HEK293 (cell line): ENCODE results near the gene REG3G.

Experiments
- CTCF ChIA-PET: fragments of 350-600 bp; formaldehyde crosslinking; extraction: SDS; loops from one replicate; lab custom pipeline; 2021; ENCODE audit warnings: antibody characterized with exemption; lab: Yijun Ruan, JAX
- POLR2A ChIA-PET: fragments of 300-600 bp; formaldehyde crosslinking; extraction: SDS; loops from one replicate; lab custom pipeline; 2020; ENCODE audit warnings: antibody characterized with exemption, inconsistent platforms; lab: Yijun Ruan, JAX
- H3K27ac ChIP-seq: fragments of 200-500 bp; sonication (Bioruptor generic); 2 replicates; pipeline ENCODE4 v1.5.1; 2014; ENCODE audit warnings: low read depth, low read length, control low read depth, inconsistent platforms; ENCODE audit errors: extremely low read depth
- H3K36me3 ChIP-seq, 2 experiments: fragments of 200-500 bp in 1 of 2; sonication (Bioruptor generic) in 1 of 2; 1 replicate in 1 of 2; 2 replicates in 1 of 2; pipeline ENCODE4 v1.5.1; 2014 to 2017; ENCODE audit warnings: inconsistent platforms in 2 of 2, low read length in 2 of 2; ENCODE audit not compliant: control insufficient read depth in 2 of 2, insufficient read depth in 1 of 2
- H3K4me1 ChIP-seq: fragments of 200-500 bp; sonication (Bioruptor generic); 2 replicates; pipeline ENCODE4 v1.5.1; 2014; ENCODE audit warnings: mild to moderate bottlenecking, low read length, inconsistent platforms; ENCODE audit not compliant: control insufficient read depth, insufficient read depth
- H3K4me3 ChIP-seq: 2 replicates; pipeline ENCODE4 v1.5.1; 2011; ENCODE audit warnings: low read depth, mild to moderate bottlenecking, control low read depth, low read length, moderate library complexity
- H3K9me3 ChIP-seq: fragments of 200-500 bp; sonication (Bioruptor generic); 2 replicates; pipeline ENCODE4 v1.5.1; 2014; ENCODE audit warnings: low read depth, low read length, inconsistent platforms; ENCODE audit not compliant: control insufficient read depth, insufficient read depth
- GLI4 ChIP-seq: fragments of 450-650 bp; formaldehyde crosslinking; IDR thresholded peaks from 2 replicates; pipeline ENCODE4 v1.5.1; 2016; ENCODE audit warnings: missing biosample characterization, missing genetic modification characterization
- GLIS1 ChIP-seq: fragments of 450-650 bp; formaldehyde crosslinking; IDR thresholded peaks from 2 replicates; pipeline ENCODE4 v1.5.1; 2016; ENCODE audit warnings: missing biosample characterization, missing genetic modification characterization
- MYNN ChIP-seq: fragments of 450-650 bp; formaldehyde crosslinking; IDR thresholded peaks from 2 replicates; pipeline ENCODE4 v1.5.1; 2016; ENCODE audit warnings: missing biosample characterization, missing genetic modification characterization, borderline replicate concordance
- MZF1 ChIP-seq: fragments of 450-650 bp; formaldehyde crosslinking; IDR thresholded peaks from 2 replicates; pipeline ENCODE4 v1.5.1; 2017; ENCODE audit warnings: missing biosample characterization, missing genetic modification characterization, borderline replicate concordance
- RBAK ChIP-seq: fragments of 450-650 bp; formaldehyde crosslinking; IDR thresholded peaks from 2 replicates; pipeline ENCODE4 v1.5.1; 2016; ENCODE audit warnings: missing biosample characterization, missing genetic modification characterization
- SP3 ChIP-seq: fragments of 450-650 bp; formaldehyde crosslinking; IDR thresholded peaks from 2 replicates; pipeline ENCODE4 v1.5.1; 2016; ENCODE audit warnings: missing biosample characterization, missing genetic modification characterization
- SP7 ChIP-seq: fragments of 450-650 bp; formaldehyde crosslinking; IDR thresholded peaks from 2 replicates; pipeline ENCODE4 v1.5.1; 2016; ENCODE audit warnings: missing biosample characterization, missing genetic modification characterization
- ZEB2 ChIP-seq: fragments of 450-650 bp; formaldehyde crosslinking; IDR thresholded peaks from 2 replicates; pipeline ENCODE4 v1.5.1; 2016; ENCODE audit warnings: missing biosample characterization, missing genetic modification characterization
- ZNF19 ChIP-seq: fragments of 450-650 bp; formaldehyde crosslinking; IDR thresholded peaks from 2 replicates; pipeline ENCODE4; 2016; ENCODE audit warnings: missing biosample characterization, missing genetic modification characterization, low read depth
- ZNF416 ChIP-seq: fragments of 450-650 bp; formaldehyde crosslinking; IDR thresholded peaks from 2 replicates; pipeline ENCODE4 v1.5.1; 2016; ENCODE audit warnings: missing biosample characterization, missing genetic modification characterization
- ZNF433 ChIP-seq: fragments of 450-650 bp; formaldehyde crosslinking; IDR thresholded peaks from 2 replicates; pipeline ENCODE4 v1.5.1; 2016; ENCODE audit warnings: missing biosample characterization, missing genetic modification characterization, low read depth
- ZNF529 ChIP-seq: fragments of 450-650 bp; formaldehyde crosslinking; IDR thresholded peaks from 2 replicates; pipeline ENCODE4 v1.5.1; 2017; ENCODE audit warnings: missing genetic modification characterization, missing biosample characterization; ENCODE audit not compliant: insufficient replicate concordance
- ZNF571 ChIP-seq: fragments of 450-650 bp; formaldehyde crosslinking; IDR thresholded peaks from 2 replicates; pipeline ENCODE4 v1.5.0; 2017; ENCODE audit warnings: missing biosample characterization, missing genetic modification characterization
- ZNF626 ChIP-seq: fragments of 450-650 bp; sonication (Bioruptor Pico); formaldehyde crosslinking; IDR thresholded peaks from 2 replicates; pipeline ENCODE4 v1.5.1; 2018; ENCODE audit warnings: missing biosample characterization, missing genetic modification characterization, inconsistent platforms
- ZNF670 ChIP-seq: fragments of 450-650 bp; formaldehyde crosslinking; IDR thresholded peaks from 2 replicates; pipeline ENCODE4 v1.5.1; 2016; ENCODE audit warnings: missing biosample characterization, missing genetic modification characterization, low read depth
- TF ChIP-seq, protein P1 (sequence below): fragments of 450-650 bp; formaldehyde crosslinking; IDR thresholded peaks from 2 replicates; pipeline ENCODE4 v1.5.1; 2016; ENCODE audit warnings: missing biosample characterization, missing genetic modification characterization, low read depth
- TF ChIP-seq, protein P2 (sequence below): fragments of 450-650 bp; formaldehyde crosslinking; IDR thresholded peaks from 2 replicates; pipeline ENCODE4 v1.5.1; 2016; ENCODE audit warnings: missing biosample characterization, missing genetic modification characterization, borderline replicate concordance
- TF ChIP-seq, protein P3 (sequence below): fragments of 450-650 bp; formaldehyde crosslinking; IDR thresholded peaks from 2 replicates; pipeline ENCODE4 v1.5.1; 2016; ENCODE audit warnings: missing biosample characterization, missing genetic modification characterization
- TF ChIP-seq, protein P4 (sequence below): fragments of 450-650 bp; formaldehyde crosslinking; IDR thresholded peaks from 2 replicates; pipeline ENCODE4 v1.5.1; 2016; ENCODE audit warnings: missing biosample characterization, missing genetic modification characterization
- TF ChIP-seq, protein P5 (sequence below): fragments of 450-650 bp; formaldehyde crosslinking; IDR thresholded peaks from 2 replicates; pipeline ENCODE4; 2016; ENCODE audit warnings: missing biosample characterization, missing genetic modification characterization

REG3G gene

DNA sequence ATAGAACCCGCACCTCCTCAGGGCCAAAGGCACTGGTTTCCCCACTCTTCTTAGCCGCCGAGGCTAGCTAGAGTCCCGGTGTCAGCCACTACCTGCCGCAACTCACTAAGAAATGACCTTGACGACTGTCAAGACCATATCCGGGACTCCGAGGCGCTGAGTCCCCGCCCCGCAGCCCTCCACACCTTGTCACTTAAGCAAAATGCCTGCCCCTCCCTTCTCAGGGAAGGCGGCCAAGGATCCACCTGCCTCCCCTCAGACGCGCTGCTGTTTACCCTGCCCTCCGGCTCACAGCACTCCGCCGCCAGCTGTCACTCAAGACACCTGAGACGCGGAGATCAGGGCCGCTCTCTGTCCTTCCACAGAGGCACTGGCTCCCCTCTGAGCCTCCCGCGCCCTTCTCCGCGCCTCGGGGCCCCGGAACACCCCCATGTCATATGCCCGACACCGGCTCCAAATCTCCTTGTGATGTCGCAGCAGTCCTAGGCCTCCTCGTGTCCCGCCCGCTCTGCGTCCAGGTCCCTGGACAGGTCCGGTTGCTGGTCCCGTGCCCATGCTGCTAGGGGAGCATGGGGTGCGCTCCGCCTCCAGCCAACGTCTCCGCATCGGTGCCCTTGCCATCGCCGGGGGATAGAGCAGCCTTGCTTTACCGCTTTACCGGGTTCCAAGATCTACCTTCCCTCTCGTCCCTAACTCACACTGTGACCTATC lies 32.5 kb upstream of the REG3G start:
- Histone ChIP-seq H3K4me1 (no peaks in the 10 kb centered on the region), H3K4me3 (peak overlapping the region; percentile 6; the same call in 1 of the 2 replicates), H3K36me3 (no peaks in the 10 kb centered on the region)
- TF ChIP-seq MYNN (tag by site-specific recombination): no peak
- TF ChIP-seq SP3 (tag by site-specific recombination): peak; percentile 17; the same call in 1 of the 2 replicates
- TF ChIP-seq, all 188 proteins: peak for 1
- Histone ChIP-seq H3K9me3 (no peaks in the 10 kb centered on the region), H3K27ac (no peak overlapping the region)
- ChIA-PET CTCF (interaction anchor here (1.5 kb wide), 1 partner anchor 11 kb away, joined by 4 read pairs; no protein-coding TSS in a partner anchor), POLR2A (no interaction called here)

DNA sequence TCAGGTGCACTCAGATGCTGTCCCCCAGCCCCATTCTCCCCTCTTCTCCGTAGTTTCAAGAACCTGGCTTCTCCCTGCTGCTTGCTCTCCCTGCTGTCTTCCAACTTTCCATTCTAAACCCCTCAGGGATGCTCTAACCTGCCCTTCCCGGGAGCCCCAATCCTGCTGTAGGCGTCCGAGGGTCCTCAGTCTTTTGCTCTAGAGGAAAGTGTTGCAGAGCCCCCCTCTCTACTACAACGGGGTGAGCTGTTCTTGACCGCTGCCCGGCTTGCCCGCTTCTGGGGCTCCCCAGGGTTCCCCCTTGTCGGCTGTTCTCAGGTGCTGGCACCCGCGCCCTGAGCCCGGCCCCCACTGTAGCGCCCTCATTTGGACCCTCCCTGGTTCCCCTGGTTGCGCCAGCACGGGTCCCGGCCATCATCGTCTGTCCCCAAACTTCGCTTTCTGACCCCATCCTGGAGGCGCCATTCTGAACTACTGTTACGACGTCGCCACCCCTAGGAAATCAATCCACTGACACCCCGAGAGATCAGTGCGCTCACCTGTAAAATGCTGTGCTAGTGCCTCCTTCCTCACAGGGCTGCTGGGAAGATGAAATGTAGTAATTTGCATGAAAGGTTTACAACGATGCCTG lies 31.9 kb upstream of the REG3G start:
- CTCF ChIA-PET: interaction anchor here (0.7 kb wide), 1 partner anchor 11 kb away, joined by 3 read pairs; no protein-coding TSS in a partner anchor
- TF ChIP-seq MZF1 (tag by site-specific recombination) (no peak), ZNF19 (tag by site-specific recombination) (no peak), SP7 (tag by site-specific recombination) (no peak), ZNF433 (tag by site-specific recombination) (no peak)
- TF ChIP-seq, protein P1, sequence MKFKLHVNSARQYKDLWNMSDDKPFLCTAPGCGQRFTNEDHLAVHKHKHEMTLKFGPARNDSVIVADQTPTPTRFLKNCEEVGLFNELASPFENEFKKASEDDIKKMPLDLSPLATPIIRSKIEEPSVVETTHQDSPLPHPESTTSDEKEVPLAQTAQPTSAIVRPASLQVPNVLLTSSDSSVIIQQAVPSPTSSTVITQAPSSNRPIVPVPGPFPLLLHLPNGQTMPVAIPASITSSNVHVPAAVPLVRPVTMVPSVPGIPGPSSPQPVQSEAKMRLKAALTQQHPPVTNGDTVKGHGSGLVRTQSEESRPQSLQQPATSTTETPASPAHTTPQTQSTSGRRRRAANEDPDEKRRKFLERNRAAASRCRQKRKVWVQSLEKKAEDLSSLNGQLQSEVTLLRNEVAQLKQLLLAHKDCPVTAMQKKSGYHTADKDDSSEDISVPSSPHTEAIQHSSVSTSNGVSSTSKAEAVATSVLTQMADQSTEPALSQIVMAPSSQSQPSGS (tag by site-specific recombination): no peak
- POLR2A ChIA-PET: no interaction called here
- H3K27ac ChIP-seq: no peak overlapping the region
- H3K9me3 ChIP-seq: no peaks in the 10 kb centered on the region
- H3K4me1 ChIP-seq: no peaks in the 10 kb centered on the region
- no peaks in the 10 kb centered on the region for H3K36me3 ChIP-seq
- no peak overlapping the region for H3K4me3 ChIP-seq

DNA sequence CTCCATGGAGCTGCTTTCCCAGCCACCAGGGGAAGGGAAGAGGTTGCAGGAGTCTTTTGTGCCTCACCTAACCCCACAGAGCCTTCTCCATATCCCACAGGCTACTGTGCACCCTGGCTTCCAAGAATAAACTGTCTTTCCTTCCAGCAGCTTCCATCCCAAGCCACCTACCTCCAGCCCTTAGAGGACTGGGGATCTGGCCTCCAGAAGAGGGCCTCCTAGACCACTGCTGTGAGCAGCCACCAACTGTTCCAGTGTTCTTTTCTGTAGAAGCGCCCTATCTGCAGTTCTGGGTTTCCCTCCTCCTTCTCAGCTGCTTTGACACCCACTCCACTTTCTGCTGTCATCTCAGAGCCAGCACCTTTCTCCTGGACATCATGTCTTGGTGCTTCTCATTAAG lies 30.7 kb upstream of the REG3G start:
- ChIA-PET CTCF (no interaction called here), POLR2A (no interaction called here)

More for the DNA sequence above, 30.7 kb upstream of the REG3G start:
- H3K4me3 ChIP-seq: no peak overlapping the region
- TF ChIP-seq GLIS1 (tag by site-specific recombination) (no peak), ZEB2 (tag by site-specific recombination) (no peak), ZNF529 (no peak), ZNF571 (tag by site-specific recombination) (no peak), ZNF670 (tag by site-specific recombination) (no peak), ZNF416 (no peak), ZNF626 (tag by site-specific recombination) (no peak), RBAK (tag by site-specific recombination) (no peak), GLI4 (tag by site-specific recombination) (no peak)
- TF ChIP-seq, protein P2, sequence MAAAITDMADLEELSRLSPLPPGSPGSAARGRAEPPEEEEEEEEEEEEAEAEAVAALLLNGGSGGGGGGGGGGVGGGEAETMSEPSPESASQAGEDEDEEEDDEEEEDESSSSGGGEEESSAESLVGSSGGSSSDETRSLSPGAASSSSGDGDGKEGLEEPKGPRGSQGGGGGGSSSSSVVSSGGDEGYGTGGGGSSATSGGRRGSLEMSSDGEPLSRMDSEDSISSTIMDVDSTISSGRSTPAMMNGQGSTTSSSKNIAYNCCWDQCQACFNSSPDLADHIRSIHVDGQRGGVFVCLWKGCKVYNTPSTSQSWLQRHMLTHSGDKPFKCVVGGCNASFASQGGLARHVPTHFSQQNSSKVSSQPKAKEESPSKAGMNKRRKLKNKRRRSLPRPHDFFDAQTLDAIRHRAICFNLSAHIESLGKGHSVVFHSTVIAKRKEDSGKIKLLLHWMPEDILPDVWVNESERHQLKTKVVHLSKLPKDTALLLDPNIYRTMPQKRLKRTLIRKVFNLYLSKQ (tag by site-specific recombination): no peak
- TF ChIP-seq, protein P3, sequence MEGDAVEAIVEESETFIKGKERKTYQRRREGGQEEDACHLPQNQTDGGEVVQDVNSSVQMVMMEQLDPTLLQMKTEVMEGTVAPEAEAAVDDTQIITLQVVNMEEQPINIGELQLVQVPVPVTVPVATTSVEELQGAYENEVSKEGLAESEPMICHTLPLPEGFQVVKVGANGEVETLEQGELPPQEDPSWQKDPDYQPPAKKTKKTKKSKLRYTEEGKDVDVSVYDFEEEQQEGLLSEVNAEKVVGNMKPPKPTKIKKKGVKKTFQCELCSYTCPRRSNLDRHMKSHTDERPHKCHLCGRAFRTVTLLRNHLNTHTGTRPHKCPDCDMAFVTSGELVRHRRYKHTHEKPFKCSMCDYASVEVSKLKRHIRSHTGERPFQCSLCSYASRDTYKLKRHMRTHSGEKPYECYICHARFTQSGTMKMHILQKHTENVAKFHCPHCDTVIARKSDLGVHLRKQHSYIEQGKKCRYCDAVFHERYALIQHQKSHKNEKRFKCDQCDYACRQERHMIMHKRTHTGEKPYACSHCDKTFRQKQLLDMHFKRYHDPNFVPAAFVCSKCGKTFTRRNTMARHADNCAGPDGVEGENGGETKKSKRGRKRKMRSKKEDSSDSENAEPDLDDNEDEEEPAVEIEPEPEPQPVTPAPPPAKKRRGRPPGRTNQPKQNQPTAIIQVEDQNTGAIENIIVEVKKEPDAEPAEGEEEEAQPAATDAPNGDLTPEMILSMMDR (tag by site-specific recombination): no peak
- TF ChIP-seq, protein P4, sequence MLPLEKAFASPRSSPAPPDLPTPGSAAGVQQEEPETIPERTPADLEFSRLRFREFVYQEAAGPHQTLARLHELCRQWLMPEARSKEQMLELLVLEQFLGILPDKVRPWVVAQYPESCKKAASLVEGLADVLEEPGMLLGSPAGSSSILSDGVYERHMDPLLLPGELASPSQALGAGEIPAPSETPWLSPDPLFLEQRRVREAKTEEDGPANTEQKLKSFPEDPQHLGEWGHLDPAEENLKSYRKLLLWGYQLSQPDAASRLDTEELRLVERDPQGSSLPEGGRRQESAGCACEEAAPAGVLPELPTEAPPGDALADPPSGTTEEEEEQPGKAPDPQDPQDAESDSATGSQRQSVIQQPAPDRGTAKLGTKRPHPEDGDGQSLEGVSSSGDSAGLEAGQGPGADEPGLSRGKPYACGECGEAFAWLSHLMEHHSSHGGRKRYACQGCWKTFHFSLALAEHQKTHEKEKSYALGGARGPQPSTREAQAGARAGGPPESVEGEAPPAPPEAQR (tag by site-specific recombination): no peak
- TF ChIP-seq, protein P5, sequence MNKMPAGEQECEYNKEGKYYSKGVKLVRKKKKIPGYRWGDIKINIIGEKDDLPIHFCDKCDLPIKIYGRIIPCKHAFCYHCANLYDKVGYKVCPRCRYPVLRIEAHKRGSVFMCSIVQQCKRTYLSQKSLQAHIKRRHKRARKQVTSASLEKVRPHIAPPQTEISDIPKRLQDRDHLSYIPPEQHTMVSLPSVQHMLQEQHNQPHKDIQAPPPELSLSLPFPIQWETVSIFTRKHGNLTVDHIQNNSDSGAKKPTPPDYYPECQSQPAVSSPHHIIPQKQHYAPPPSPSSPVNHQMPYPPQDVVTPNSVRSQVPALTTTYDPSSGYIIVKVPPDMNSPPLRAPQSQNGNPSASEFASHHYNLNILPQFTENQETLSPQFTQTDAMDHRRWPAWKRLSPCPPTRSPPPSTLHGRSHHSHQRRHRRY: no peak
- TF ChIP-seq, all 188 proteins: peak for 0
- Histone ChIP-seq H3K4me1 (no peaks in the 10 kb centered on the region), H3K27ac (no peak overlapping the region), H3K9me3 (no peaks in the 10 kb centered on the region), H3K36me3 (no peaks in the 10 kb centered on the region)
